Lower leg skin (tissue), 4 donors: ENCODE results near the gene SPEF1. TPM values are rescaled to one million over a fixed set of nuclear protein-coding genes. Genes with fewer than 3 reads are reported as not detected.

Experiments used
- DNase-seq, 2 donors: peaks; one replicate each; pipeline ENCODE4 v3.0.0-alpha.2; 2019; ENCODE audit warnings: low spot score in 2 of 2
- H3K4me3 ChIP-seq: fragments of 200-600 bp; sonication (generic); 2 replicates; pipeline ENCODE4 v1.5.1; 2017; ENCODE audit warnings: mild to moderate bottlenecking, low read depth; ENCODE audit not compliant: poor library complexity, severe bottlenecking
- CTCF ChIP-seq, 3 donors: fragments of 450-650 bp; IDR thresholded peaks; one replicate each; pipeline ENCODE4 v1.5.1; 2016; ENCODE audit warnings: antibody characterized with exemption in 3 of 3, mild to moderate bottlenecking in 3 of 3, moderate library complexity in 2 of 3
- POLR2A ChIP-seq, 2 donors: fragments of 450-650 bp; IDR thresholded peaks; one replicate each; pipeline ENCODE4 v1.6.1; 2016 to 2017; ENCODE audit warnings: antibody characterized with exemption in 2 of 2, mild to moderate bottlenecking in 1 of 2, moderate library complexity in 1 of 2
- WGBS, 2 donors: methylation state at CpG; one replicate each; pipeline ENCODE4 v1.1.5; 2018; 5-methylcytosine and 5-hydroxymethylcytosine counted together
- intact Hi-C: fragments of 100-400 bp; cut with DNase I; formaldehyde crosslinking; loops from one replicate; pipeline ENCODE4 v1.15.0; 2023; ENCODE audit warnings: low total_unique reads
- total RNA-seq, 4 donors: library from RNA; depleted of rRNA; stranded (reverse); fragments of >200 nt; gene quantifications; one replicate each; pipeline ENCODE4 v1.1.0, GENCODE V29; 2016

SPEF1 gene
- total RNA-seq, 4 donors from 2014 or later = 0.13 TPM; not detected in 3

- intact Hi-C loops = no loop called here
- H3K4me3 ChIP-seq = peak within 1 kb of the TSS; percentile 70
- WGBS, 2 donors = 1 to 2% methylated on average over 56 to 72 of the region's 80 CpGs
- TF ChIP-seq CTCF (IDR thresholded peaks at IDR 0.05) (no peak), POLR2A (IDR thresholded peaks at IDR 0.05) (no peak)
- DNase-seq = peak; percentile 97 to 100
Observed at GRCh38 chr20:3767427-3768341, 13.6 kb downstream of the SPEF1 start, which contains the start of gene ADISSP. Gene ADISSP (minus strand): TSS chr20:3767753. CDS start chr20:3760100, 7,653 bp downstream.

- H3K4me3 ChIP-seq = peak overlapping the region; percentile 70
- intact Hi-C loops = no loop called here
- DNase-seq = peak in 1 of 2 donors; percentile 90
- 0 to 2% methylated on average over 17 to 20 of the region's 21 CpGs for WGBS, 2 donors
- TF ChIP-seq CTCF (IDR thresholded peaks at IDR 0.05) = no peak
- TF ChIP-seq POLR2A (IDR thresholded peaks at IDR 0.05) = no peak
Observed at GRCh38 chr20:3767110-3767426, 14.2 kb downstream of the SPEF1 start.

GRCh38 chr20:3766422-3767109, 14.7 kb downstream of the SPEF1 start:
- no peak for TF ChIP-seq CTCF (IDR thresholded peaks at IDR 0.05)
- no peak for TF ChIP-seq POLR2A (IDR thresholded peaks at IDR 0.05)
- no peak for DNase-seq
- 16 to 25% methylated on average over 9 of the region's 9 CpGs for WGBS, 2 donors
- peak overlapping the region; percentile 70 for H3K4me3 ChIP-seq
- intact Hi-C loops = no loop called here

- WGBS, 2 donors = 73 to 86% methylated on average over 3 of the region's 3 CpGs
- H3K4me3 ChIP-seq = no peak overlapping the region
- DNase-seq = no peak
- TF ChIP-seq POLR2A (IDR thresholded peaks at IDR 0.05) = no peak
- TF ChIP-seq CTCF (IDR thresholded peaks at IDR 0.05) = no peak
- intact Hi-C loops = no loop called here
Observed at GRCh38 chr20:3765171-3765882, 15.9 kb downstream of the SPEF1 start.

GRCh38 chr20:3764659-3765058, 16.6 kb downstream of the SPEF1 start:
- WGBS, 2 donors = 87 to 100% methylated on average over 3 of the region's 3 CpGs
- no peak overlapping the region for H3K4me3 ChIP-seq
- TF ChIP-seq CTCF (IDR thresholded peaks at IDR 0.05) = no peak
- TF ChIP-seq POLR2A (IDR thresholded peaks at IDR 0.05) = no peak
- DNase-seq = no peak
- intact Hi-C loops = no loop called here
